ENCODE measurements around the gene COL9A1. TPM values are rescaled to one million over a fixed set of nuclear protein-coding genes. Genes with fewer than 3 reads are reported as not detected.

Gene COL9A1
- total RNA-seq, 1 experiment from 2014 or later: not detected

DNA sequence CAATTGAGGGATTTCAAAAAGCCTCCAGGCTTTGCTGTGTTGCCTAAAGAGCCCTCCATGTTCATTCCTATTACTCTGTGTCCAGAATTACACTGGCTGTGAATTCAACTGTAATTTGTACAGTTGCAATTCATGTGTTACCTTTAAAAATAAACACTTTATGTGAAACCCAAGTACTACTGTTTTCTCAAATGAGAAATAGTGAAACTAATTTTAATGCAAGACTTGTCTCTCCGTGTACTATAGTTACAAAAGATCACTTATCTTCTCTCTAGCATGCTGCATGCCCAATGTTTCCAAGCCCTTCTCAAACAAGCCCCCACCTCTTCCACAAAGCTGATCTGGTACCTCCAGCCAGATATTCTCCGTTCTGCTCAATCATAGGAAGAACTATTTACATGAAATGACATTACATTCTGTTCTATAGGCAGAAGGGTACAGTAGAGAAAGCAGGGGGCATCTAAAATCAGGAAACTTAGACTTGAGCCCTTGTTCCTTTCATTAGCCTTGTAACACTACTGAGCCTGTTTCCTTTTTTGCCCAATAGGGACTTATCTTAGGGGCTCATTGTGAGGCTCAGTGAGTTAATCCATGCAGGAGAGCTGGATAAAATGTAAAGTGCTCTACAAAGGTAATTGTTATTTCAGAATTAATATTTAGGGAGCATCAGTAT is 12.3 kb upstream of the COL9A1 start:
- DNase-seq: no peak
- Histone ChIP-seq H3K36me3 (ENCODE audit: control insufficient read depth, insufficient read depth, low read length) (no peaks in the 10 kb centered on the region), H3K4me3 (ENCODE audit: low read depth, low read length) (no peak overlapping the region), H3K4me1 (no peaks in the 10 kb centered on the region), H3K27me3 (replicated peaks; ENCODE audit: control insufficient read depth, insufficient read depth, low read length) (no peaks in the 10 kb centered on the region), H3K9me3 (no peaks in the 10 kb centered on the region)
- intact Hi-C loops (cut with micrococcal nuclease; ENCODE audit: unreplicated experiment): loop anchor here (10.0 kb wide), 1 partner anchor 200 kb away; no protein-coding TSS in a partner anchor
- no peaks in the 10 kb centered on the region for H3K36me3 Mint-ChIP-seq (ENCODE audit: insufficient read depth, unreplicated experiment)
- ChIA-PET CTCF (no interaction called here), POLR2A (no interaction called here)
- TF ChIP-seq, protein P1, sequence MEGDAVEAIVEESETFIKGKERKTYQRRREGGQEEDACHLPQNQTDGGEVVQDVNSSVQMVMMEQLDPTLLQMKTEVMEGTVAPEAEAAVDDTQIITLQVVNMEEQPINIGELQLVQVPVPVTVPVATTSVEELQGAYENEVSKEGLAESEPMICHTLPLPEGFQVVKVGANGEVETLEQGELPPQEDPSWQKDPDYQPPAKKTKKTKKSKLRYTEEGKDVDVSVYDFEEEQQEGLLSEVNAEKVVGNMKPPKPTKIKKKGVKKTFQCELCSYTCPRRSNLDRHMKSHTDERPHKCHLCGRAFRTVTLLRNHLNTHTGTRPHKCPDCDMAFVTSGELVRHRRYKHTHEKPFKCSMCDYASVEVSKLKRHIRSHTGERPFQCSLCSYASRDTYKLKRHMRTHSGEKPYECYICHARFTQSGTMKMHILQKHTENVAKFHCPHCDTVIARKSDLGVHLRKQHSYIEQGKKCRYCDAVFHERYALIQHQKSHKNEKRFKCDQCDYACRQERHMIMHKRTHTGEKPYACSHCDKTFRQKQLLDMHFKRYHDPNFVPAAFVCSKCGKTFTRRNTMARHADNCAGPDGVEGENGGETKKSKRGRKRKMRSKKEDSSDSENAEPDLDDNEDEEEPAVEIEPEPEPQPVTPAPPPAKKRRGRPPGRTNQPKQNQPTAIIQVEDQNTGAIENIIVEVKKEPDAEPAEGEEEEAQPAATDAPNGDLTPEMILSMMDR (IDR thresholded peaks at IDR 0.05; ENCODE audit: insufficient read depth in 1 of 2, low read depth in 1 of 2, low read length in 1 of 2, severe bottlenecking in 1 of 2, unreplicated experiment in 1 of 2): no peak
- no peak overlapping the region for H3K4me3 Mint-ChIP-seq (ENCODE audit: unreplicated experiment)
- no peak overlapping the region for H3K27ac Mint-ChIP-seq (ENCODE audit: unreplicated experiment)
- no TSS peak for BruUV-seq (replicated peaks)
- H3K4me1 Mint-ChIP-seq (ENCODE audit: low read depth, unreplicated experiment): peaks cover 6% of the 10 kb centered on the region
- no peaks in the 10 kb centered on the region for H3K9me3 Mint-ChIP-seq (ENCODE audit: unreplicated experiment)
- H3K27me3 Mint-ChIP-seq (ENCODE audit: insufficient read depth, unreplicated experiment): peaks cover 4% of the 10 kb centered on the region

DNA sequence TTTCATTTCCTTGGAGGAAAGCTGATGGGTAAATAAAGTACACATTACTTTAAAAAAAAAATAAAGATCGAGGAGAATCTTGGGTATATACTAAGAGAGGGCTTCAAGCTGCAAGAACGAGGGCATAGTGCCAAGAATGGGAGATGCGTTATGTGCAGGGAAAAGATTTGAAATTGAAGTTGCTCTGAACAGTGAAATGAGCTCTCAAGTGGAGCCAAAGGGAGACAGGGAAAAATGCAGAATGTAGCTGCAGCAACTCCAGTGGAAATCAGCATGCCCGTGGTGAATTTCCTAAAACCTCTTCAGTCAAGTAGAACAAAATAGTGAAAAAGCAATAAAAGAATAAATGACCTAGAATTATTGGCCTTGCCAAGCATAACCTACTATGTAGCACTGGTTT is 11.4 kb upstream of the COL9A1 start:
- CTCF ChIA-PET: no interaction called here
- H3K27me3 Mint-ChIP-seq (ENCODE audit: insufficient read depth, unreplicated experiment): peaks cover 4% of the 10 kb centered on the region
- no peaks in the 10 kb centered on the region for H3K36me3 Mint-ChIP-seq (ENCODE audit: insufficient read depth, unreplicated experiment)
- no peaks in the 10 kb centered on the region for H3K36me3 ChIP-seq (ENCODE audit: control insufficient read depth, insufficient read depth, low read length)
- no peaks in the 10 kb centered on the region for H3K27me3 ChIP-seq (replicated peaks; ENCODE audit: control insufficient read depth, insufficient read depth, low read length)
- intact Hi-C loops (cut with micrococcal nuclease; ENCODE audit: unreplicated experiment): loop anchor here (5.0 to 10.0 kb wide), 2 partner anchors 201 to 373 kb away; no protein-coding TSS in a partner anchor
- no peaks in the 10 kb centered on the region for H3K9me3 Mint-ChIP-seq (ENCODE audit: unreplicated experiment)
- BruUV-seq (replicated peaks): no TSS peak
- H3K9me3 ChIP-seq: no peaks in the 10 kb centered on the region
- H3K4me1 Mint-ChIP-seq (ENCODE audit: low read depth, unreplicated experiment): peaks cover 6% of the 10 kb centered on the region
- DNase-seq: no peak
- POLR2A ChIA-PET: no interaction called here
- no peaks in the 10 kb centered on the region for H3K4me1 ChIP-seq
- H3K27ac Mint-ChIP-seq (ENCODE audit: unreplicated experiment): no peak overlapping the region
- TF ChIP-seq, protein P1 (IDR thresholded peaks at IDR 0.05; ENCODE audit: insufficient read depth in 1 of 2, low read depth in 1 of 2, low read length in 1 of 2, severe bottlenecking in 1 of 2, unreplicated experiment in 1 of 2): no peak
- H3K4me3 ChIP-seq (ENCODE audit: low read depth, low read length): no peak overlapping the region
- H3K4me3 Mint-ChIP-seq (ENCODE audit: unreplicated experiment): no peak overlapping the region

DNA sequence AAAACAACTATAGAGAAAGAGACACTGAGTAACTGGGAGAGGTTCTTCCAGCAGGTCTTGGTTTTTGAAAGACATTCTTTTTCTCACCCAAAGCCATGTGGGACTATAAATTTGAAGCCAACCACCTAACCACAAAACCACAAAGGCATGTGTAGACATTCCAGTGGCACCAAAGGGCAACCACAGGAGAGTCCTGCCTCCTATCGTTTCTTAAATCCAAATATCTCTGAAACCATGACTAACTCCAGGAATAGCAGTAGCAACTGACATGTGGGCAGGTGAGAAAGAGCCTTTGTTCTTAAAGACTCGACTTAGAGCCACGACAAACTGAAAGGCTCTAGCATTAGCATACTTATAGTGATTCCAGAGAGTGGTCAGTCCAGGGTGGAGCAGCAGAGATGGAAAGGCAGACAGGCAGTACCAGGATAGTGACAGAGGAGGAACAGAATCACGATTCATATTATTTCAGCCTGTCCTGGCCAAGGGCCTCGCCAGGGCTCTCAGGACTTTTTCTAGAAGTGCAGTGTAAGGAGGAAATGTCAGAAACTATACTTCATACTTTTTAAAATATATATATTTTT is 9.4 kb upstream of the COL9A1 start:
- Histone ChIP-seq H3K4me3 (ENCODE audit: low read depth, low read length) (no peak overlapping the region), H3K27me3 (replicated peaks; ENCODE audit: control insufficient read depth, insufficient read depth, low read length) (no peaks in the 10 kb centered on the region), H3K9me3 (no peaks in the 10 kb centered on the region), H3K36me3 (ENCODE audit: control insufficient read depth, insufficient read depth, low read length) (no peaks in the 10 kb centered on the region), H3K4me1 (no peaks in the 10 kb centered on the region)
- Mint-ChIP-seq H3K27me3 (ENCODE audit: insufficient read depth, unreplicated experiment) (peaks cover 4% of the 10 kb centered on the region), H3K36me3 (ENCODE audit: insufficient read depth, unreplicated experiment) (no peaks in the 10 kb centered on the region), H3K9me3 (ENCODE audit: unreplicated experiment) (no peaks in the 10 kb centered on the region), H3K27ac (ENCODE audit: unreplicated experiment) (no peak overlapping the region), H3K4me3 (ENCODE audit: unreplicated experiment) (no peak overlapping the region), H3K4me1 (ENCODE audit: low read depth, unreplicated experiment) (peaks cover 6% of the 10 kb centered on the region)
- POLR2A ChIA-PET: no interaction called here
- CTCF ChIA-PET: interaction anchor here (0.6 to 1.0 kb wide), 2 partner anchors 9 to 57 kb away, joined by 3 read pairs; partner anchors contain the start of gene COL9A1
- no peak for DNase-seq
- intact Hi-C loops (cut with micrococcal nuclease; ENCODE audit: unreplicated experiment): loop anchor here (5.0 to 10.0 kb wide), 2 partner anchors 203 to 375 kb away; no protein-coding TSS in a partner anchor
- TF ChIP-seq, protein P1 (IDR thresholded peaks at IDR 0.05; ENCODE audit: insufficient read depth in 1 of 2, low read depth in 1 of 2, low read length in 1 of 2, severe bottlenecking in 1 of 2, unreplicated experiment in 1 of 2): no peak
- BruUV-seq (replicated peaks): no TSS peak
